HG03135 (cell line): Measurements from ENCODE around the gene TLL2.
"Not testable (repeated sequence)": the region's sequence is repeated elsewhere in the genome, so short reads cannot be mapped to it uniquely, and the experiment has no call there.

Experiments used
- ATAC-seq: cut with Tn5 transposase; IDR thresholded peaks from one replicate; pipeline ENCODE4 v1.9.1; 2021; ENCODE audit warnings: mild to moderate bottlenecking, moderate library complexity; ENCODE audit not compliant: unreplicated experiment

Gene TLL2

DNA sequence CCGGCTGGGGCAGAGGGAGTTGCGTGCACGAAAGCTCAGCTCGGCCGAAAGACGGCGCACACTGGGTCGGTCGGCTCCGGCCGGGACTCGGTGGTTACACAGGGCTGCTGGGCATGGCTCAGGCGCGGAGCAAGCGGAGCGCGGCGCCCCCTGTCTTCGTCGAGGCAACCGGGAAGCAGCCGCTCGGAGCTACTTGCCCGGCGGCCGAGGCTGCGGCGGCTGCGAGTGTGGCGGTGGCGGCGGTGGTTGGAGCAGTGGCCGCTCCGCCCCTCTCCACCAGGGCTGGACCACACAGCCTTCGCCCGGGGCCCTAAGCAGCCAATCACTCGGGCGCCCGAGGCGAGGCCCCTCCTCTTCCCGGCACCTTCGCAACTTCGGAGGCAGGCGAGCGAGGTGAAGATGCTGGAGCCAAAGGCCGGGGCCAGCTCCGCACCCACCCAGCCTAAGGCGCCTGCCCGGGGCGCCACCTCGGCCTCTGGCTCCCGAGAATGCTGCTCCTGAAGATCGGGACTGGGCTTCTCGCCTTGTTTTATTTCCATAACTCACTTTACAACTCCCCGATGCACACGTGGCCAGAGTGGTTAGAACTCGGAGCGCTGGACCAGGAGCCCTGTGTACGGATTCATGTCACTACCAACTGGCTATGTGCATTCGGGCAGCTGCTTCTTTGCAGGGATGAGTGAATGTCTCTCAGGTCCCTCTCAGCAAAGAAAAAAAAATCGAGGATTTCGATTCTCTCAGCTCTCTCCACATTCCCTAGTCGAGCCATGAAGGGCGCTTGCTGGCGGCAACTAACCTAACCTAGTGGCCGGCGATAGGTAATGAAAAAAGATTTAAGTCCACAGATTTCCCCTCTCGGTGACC, at the start of gene TLL2:
Gene TLL2 (minus strand): TSS at position 229 of the 864 bp plus-strand sequence. CDS start 241 bp downstream, outside the sequence.
- ATAC-seq = peak; percentile 59

DNA sequence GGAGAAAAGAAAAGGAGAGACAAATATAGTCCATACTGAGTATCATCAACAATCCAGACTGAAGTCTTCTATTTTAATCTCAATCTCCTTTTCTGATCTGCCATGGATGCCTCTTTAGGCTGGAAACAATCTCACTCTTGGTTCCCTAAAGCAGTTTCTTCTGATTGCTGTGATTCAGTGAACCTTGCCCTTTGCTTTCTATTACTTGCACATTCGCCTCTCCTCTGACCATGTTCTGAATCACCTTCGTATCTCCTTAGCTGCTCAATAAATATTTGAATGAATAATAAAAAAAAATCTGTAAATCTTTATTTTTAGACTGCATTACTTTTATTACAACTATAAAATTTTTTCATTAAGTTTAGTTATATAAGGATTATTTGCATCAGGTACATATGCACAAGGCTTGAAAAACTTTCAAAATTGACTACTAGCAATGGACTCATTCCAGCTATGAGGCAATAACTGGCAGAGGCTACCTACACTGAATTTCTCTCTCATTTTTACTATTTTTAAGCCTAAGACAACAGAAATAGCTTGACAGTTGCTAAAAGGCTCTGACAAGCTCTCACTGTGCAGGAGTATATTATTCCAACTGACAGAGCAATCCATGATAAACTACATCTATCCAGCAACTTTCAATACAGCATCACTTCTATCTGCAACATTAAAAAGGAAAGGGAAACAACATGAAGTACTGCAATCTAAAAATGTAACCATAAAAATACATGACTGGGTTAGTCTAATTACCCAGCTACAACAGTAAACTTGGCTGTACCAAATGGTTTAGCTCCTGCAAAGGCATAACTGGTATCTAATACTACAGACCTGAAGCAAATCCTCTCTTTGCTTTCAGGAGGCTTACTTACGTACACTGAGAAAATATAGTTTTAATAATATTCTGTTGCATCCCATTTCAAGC, 47.5 kb upstream of the TLL2 start:
- ATAC-seq = no peak

DNA sequence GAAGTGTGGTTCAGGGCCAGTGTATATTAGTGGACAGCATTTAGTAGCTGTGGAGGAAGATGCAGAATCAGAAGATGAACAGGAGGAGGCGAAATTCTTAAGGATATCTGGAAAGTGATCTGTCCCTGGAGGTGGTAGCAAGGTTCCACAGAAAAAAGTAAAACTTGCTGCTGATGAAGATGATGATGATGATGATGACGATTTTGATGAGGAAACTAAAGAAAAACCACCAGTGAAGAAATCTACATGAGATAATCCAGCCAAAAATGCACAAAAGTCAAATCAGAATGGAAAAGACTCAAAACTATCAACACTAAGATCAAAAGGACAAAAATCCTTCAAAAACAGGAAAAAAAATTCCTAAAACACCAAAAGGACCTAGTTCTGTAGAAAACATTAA, 46.8 kb upstream of the TLL2 start:
- no peak for ATAC-seq

DNA sequence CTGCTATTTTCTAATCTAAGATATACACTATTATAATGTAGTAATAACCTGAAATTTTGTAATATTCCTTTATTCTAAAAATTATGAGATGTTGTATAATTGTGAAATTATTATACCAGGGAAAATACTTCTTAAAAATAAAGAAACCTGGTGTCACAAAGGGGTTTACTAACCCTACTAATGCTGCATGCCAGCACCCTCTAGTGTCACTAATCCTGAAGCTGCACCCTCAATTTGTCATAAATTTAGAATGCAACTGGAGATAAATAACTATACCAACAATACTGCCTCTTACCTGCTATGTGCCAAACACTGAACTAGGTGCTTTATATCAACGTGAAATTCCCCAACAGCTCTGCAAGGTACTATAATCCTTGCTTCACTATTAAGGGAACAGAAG, 42.3 kb upstream of the TLL2 start:
- ATAC-seq = no peak

DNA sequence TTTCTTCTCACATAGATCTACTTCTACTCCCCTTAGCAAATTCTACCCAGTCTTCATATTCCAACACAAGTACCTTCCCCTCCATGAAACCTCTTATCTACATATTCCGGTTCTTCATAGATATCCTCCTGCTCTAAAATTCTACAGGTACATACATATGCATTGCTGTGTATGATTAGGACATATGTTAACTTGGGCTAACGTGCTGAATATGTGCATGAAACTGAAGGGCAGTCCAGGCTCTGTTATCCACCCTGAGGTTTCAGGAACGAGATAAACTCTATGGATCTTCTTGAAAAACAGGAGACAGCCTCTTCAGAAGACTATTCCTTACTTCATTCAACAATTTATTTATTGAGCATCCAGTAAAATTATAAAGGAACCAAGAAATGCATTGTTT, 41.6 kb upstream of the TLL2 start:
- ATAC-seq = no peak

DNA sequence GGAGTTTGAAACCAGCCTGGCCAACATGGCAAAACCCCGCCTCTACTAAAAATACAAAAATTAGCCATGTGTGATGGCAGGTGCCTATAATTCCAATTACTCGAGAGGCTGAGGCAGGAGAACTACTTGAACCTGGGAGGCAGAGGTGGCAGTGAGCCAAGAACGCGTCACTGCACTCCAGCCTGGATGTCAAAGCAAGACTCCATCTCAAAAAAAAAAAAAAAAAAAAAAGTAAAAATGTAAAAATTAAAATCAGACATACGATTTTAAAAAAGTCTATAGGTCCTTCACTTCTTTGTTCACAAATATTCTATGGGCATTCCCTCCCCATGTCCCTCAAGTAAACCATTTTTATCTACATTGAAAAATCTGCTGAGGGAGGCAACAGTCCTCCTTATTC, 34.9 kb upstream of the TLL2 start:
- no peak for ATAC-seq

DNA sequence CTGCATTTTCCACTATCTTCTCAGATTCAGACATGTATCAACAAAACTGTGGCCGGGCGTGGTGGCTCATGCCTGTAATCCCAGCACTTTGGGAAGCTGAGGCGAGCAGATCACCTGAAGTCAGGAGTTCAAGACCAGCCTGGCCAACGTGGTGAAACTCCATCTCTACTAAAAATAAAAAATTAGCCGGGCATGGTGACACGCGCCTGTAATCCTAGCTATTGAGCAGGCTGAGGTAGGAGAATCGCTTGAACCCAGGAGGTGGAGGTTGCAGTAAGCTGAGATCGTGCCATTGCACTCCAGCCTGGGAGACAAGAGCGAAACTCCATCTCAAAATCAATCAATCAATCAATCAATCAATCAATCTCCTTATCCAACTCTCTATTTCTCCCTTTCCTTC, 31.8 kb upstream of the TLL2 start:
- ATAC-seq = not testable (repeated sequence)

DNA sequence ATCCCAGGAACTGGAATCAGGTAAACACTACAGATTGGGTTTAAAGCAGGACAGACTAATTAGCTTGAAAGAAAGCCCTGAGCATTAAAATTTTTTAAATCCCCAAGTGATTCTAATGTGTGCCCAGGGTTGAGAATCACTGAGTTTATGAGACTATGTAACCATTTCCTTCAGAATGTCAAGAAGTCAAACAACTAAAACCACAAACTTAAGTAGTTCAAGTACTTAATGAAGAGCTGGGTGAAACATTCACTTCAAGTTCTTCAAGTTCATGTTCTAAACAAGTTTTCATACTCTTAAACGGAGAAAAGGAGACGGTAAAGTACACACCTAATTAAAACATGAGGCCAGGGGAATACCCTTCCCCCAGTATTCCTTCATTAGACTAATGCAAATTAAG, 28.2 kb upstream of the TLL2 start:
- ATAC-seq = no peak

DNA sequence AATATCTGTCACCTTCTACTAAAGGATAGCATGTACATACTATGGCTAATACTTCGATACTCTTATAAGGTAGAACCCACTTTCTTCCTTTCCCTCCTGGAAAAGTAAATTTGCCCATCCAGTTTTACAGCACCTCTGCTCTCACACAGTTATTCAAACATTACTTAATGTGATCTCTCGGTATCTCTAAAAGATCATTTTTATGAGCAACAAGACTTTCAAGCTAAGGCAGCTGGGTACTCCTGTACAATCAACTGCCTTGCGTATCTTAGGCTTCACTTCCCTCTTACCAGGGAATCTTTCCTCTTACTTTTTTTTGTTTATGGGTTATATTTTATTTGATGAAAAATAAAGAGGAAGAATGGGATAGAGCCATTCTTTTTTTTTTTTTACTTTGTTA, 26.5 kb upstream of the TLL2 start:
- ATAC-seq = no peak

DNA sequence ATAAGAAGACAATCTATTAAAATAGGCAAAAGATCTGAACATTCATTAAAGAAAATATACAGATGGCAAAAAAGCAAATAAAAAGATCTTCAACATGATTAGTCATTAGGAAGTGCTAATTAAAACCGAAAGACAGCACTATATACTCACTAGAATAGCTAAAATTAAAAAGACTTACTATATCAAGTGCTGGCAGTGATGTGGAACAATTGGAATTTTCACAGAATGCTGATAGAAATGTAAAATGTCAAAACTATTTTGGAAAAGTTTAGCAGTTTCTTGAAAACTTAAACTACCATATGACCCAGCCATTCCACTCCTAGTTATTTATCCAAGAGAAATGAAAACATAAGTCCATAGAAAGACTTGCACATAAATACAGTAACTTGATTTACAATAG, 25.0 kb upstream of the TLL2 start:
- ATAC-seq = no peak

DNA sequence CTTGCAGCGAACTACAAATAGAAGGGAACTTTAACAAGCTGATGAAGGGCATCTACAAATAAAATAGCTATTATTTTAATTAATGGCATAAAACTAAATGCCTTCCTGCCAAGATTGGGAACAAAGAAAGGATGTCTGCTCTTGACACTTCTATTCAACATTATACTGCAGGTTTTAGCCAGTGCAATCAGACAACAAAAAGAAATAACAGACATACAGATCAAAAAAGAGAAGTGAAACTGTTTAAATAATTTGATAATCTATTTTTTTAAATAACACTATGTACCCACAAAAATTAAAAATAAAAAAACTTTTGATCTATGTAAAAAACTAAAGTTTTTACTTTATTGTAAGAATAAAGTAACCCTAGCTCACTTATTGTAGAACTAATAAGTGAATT, 22.4 kb upstream of the TLL2 start:
- ATAC-seq = no peak

DNA sequence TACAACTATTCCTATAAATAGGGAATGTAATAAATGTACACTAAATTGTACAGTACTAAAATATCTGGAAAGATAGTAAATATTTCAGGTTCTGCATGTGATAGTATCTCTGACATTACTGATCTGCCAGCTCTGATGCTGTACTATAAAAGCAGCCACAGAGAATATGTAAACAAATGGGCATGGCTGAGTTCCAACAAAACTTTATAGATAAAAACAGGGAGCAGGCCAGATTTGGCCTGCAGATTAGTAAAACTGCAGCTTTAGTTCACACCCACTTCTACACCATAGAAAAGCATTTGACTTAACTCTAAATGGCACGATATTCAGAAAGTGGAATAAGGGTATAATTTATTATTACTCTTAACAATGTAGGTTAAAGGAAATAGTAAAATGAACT, 18.8 kb upstream of the TLL2 start:
- no peak for ATAC-seq

DNA sequence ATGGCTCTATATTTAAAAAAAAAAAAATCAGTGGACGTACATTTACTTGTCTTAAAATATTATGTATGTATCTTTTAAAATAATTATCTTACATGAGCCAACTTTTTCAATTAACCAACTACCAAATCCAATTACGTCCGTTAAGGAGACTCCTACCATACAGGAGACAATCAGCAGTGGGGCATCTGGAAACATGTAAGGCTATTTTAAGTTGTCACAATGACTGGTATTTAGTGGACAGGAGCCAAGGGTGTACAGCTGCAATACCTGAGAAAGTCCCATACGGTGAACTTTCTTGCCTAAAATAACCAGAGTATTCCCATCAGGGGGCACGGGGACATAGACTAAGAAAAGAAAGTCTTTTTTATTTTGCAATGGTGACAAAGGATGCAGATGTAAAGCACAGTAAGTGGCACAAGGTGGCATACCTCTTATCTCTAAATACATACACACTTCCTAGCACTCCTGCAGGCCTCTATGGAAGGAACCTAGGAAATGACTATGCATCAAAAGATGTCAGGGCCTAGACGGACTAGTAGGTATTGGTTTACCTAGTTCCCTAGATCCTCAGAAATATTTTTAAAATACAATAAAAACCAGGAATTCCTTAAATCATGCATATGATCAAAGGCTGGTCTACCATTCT, 16.0 kb upstream of the TLL2 start:
- no peak for ATAC-seq

DNA sequence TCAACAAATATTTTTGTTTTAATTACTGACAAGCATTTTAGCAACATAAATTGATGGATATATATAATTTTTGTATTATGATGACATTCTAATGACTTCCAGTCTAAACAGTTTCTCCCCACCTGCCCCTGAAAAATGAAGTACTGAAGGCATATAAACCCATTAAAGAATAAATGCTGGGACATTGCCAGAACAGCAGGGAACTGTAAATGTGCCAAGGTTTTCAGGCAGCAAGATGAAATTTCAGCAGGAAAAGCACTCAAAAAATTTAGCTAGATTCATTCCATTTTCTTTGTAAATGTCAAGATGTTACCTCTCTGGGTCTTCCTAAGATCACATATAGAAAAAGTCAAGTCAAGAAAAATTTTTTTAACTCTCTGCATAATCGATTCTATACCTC, 11.0 kb upstream of the TLL2 start:
- ATAC-seq = no peak

DNA sequence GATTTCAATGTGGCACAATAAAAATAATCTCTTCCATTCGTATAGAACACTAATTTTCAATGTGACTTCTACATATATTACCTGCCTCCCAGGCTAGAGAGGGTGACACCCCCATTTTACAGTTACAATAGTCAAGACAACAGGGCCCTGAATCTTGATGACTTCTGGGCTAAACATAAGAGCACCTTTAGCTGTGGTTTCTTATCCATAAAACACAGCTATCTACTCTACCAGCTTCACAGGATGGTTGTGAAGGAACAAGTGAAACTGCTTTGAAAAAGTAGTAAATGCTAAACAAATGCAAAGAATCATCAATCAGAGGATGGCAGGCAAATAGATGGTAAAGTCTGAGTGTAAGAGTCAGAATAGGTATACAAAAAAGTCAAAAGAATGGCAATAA, 3.6 kb upstream of the TLL2 start:
- ATAC-seq = no peak

DNA sequence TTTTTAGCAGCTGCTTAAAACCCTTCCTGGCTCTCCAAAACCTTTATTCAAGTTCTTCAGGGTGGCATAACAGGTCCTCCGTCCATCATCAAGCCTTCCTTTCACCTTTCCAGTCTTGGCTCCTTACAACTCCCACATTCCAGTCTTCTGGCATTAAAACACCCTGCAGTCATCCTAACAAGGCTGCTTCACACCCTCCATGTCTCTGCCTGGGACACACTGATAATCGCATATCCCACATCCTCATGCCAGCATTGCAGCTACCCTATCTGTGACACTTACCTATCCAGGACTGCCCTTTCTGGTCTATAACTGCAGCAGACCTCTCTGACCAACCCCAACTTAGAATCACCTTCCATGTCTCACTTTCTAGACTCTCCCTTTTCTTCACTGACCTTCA, 2.6 kb upstream of the TLL2 start:
- ATAC-seq = no peak

DNA sequence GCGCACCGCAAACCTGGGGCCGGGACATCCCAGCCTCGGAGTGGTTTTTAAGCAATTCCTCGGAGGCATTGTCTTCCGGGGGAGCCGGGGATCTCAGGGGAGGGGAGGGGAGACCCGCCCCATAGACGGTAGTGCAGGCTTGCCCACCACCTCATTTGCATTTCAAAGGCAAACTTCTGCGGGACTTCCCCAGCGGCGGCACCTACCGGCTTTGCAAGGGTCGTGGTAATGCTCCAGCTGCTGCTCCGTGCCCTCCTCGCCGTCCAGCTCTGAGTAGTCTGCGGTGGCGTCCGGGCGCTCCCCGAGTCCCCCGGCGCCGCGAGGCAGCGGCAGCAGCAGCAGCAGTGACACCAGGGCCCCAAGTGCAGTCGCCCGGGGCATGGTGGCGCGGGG, 425 bp downstream of the TLL2 start:
- no peak for ATAC-seq

DNA sequence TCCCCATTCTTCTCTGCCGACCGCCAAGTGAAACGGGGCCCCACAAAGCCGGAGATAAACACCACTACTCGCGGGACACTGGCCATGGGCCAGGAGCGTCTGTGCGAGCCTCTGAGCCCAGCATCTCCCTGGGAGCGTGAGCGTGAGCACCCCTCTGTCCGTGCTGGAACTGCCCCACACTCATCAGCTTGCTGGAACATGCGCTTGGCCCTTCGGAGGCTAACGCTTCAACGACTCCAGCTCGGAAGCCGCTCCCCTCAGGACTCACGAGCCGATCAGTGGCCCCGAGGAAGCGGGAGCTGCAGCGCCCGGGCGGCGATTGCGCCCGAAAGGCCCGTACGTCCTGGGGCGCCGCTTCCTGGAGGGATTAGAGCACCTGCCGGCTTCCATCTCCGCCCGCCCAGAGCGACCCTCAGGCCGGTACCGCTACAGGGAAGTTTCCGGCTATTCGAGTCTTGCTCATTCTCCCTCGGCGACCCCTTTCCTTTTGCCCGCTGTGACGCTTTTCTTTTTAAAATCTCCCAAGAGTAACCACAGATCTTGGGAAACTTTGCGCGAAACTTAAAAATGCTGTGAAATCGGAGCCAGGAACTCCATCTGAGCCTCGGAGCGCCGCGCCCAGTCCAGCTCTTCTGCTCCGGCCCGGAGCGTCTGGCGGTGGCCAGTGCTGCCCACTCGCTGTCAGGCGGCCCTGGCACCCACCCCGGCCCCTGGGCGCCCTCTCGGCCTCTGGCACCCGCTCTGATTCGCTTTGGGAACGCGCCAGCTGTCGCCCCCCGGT, 1.0 kb downstream of the TLL2 start:
- no peak for ATAC-seq

DNA sequence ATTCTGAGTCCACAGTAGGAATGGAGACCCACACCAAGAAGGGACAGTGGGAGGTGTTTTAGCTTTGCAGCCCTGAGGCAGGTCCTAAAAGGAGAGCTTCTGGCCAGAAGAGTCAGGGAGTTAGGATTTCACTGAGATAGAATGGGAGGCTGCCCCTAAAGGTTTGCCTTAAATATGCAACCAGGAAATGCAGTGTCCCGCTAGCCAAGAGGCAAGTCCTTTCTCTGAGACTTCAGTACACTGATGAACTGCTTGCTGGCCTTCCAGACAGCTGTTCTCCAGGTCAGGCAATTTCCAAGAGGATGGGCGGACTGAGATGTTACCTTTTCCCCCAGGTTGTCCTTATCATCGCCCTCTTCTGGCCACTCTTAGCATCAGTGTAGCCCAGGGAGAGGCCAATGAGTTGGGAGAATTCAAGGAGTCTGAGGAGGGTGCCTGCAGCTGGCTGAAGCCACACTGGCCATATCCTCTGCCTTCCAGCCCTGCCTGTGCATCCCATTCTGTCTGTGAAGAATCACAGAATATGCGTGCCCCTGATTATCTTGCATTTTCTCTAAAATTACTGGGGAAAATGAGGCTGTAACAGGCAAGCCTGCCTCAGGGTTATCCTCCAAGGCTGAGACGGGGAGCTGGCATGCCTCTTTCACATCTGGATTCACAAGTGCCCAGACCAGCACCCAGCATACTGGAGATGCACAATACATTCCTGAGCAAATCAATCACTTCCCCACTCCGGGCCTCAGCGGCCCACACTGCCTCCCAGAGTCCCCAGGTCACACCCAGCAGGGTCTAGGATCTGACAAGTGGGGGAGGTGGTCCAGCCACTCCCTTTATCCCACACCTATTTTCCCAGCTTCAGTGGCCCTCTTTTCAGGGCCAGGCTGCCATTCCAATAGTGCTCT, 2.4 kb downstream of the TLL2 start:
- ATAC-seq = no peak
